GM18873 (cell line): Measurements from ENCODE around the gene ACTMAP.

ENCODE experiments used
- ATAC-seq: cut with Tn5 transposase; IDR thresholded peaks from one replicate; pipeline ENCODE4 v1.9.1; 2021; ENCODE audit warnings: mild to moderate bottlenecking, moderate library complexity, moderate number of reproducible peaks; ENCODE audit not compliant: unreplicated experiment, low FRiP score

The ACTMAP gene

DNA sequence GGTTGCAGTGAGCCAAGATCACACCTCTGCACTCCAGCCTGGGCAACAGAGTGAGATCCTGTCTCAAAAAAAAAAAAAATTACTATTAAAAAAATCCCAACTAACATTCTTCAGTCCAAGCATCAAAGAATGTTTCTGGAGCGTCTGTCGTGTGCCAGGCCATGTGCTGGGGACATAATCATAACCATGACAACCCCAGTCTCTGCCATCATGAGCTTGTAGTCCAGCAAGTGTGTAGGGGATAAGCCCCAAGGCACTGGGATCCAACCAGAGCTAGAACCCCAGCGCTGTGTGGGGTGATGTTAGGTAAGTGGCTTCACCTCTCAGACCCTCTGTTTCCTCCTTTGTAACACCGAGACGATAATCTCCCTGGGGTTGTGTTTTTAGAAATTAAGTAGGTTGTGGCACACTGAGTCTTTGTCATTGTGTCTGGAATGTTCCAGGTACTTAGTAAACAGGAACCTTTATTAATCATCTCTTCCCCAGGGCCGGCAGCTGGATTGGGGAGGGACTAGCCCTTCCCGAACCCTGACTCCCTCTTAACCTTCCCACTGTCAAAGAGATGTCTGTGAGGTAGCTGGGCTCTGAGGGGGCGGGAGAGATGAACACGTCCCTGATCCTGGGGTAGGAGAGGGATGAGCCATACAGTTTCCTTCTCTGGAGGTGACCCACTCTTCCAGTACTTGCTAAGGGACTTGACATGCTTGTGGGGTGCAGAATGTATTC, 28.2 kb downstream of the ACTMAP start:
- ATAC-seq: no peak

DNA sequence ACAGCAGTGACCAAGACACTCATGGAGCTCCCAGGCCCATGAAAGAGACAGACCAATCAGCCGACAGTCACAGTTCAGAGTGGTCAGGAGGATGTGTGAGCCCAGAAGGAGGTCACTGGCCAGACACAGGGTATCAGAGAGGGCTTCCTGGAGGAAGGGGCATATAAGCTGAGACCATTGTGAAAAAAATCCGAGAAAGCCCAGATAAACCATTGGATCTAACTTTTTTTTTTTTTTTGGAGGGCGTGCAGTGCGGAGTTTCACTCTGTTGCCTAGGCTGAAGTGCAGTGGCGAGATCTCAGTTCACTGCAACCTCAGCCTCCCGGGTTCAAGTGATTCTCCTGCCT, 29.2 kb downstream of the ACTMAP start:
- no peak for ATAC-seq

DNA sequence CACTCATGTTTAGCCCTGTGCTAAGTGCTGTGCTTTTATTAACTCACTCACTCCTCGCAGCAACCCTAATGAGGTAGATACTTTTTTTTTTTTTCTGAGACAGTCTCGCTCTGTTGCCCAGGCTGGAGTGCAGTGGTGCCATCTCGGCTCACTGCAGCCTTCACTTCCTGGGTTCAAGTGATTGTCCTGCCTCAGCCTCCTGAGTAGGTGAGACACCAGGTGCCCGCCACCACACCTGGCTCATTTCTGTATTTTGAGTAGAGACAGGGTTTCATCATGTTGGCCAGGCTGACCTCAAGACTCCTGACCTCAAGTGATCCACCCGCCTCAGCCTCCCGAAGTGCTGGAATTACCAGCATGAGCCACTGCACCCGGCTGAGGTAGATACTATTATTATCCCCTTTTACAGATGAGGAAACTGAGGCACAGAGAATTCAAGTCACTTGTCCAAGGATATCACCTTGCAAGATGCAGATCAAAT, 30.8 kb downstream of the ACTMAP start:
- no peak for ATAC-seq

DNA sequence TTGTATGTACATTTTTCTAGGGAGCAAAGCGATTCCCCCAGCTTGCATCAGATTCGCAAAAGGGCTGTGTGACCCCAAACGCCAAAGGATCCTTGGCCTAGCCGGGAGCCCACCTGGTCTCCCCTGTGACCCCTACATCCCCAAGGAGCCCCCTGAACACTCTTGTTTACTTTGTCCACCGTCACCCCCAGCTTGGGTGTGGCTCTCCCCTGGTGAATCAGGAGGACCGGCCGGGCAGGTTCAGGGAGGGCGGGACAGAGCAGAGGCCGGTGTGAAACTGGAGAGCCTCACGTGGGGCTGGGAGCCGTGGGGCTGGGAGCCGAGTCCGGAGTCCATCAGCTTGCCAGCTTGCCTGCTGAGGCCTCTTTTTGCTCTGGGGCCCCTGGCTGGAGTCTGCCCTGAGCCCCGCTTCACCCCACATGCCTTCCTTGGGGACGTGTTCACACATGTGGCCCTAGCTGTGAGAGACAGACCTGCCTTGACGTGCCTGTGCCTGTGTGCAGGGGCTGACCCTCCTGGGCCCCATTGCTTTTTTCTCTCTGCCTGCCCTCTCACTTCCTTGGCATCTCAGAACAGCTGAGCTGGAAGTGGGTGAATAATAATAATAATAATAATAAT, 31.4 kb downstream of the ACTMAP start:
- ATAC-seq: no peak

DNA sequence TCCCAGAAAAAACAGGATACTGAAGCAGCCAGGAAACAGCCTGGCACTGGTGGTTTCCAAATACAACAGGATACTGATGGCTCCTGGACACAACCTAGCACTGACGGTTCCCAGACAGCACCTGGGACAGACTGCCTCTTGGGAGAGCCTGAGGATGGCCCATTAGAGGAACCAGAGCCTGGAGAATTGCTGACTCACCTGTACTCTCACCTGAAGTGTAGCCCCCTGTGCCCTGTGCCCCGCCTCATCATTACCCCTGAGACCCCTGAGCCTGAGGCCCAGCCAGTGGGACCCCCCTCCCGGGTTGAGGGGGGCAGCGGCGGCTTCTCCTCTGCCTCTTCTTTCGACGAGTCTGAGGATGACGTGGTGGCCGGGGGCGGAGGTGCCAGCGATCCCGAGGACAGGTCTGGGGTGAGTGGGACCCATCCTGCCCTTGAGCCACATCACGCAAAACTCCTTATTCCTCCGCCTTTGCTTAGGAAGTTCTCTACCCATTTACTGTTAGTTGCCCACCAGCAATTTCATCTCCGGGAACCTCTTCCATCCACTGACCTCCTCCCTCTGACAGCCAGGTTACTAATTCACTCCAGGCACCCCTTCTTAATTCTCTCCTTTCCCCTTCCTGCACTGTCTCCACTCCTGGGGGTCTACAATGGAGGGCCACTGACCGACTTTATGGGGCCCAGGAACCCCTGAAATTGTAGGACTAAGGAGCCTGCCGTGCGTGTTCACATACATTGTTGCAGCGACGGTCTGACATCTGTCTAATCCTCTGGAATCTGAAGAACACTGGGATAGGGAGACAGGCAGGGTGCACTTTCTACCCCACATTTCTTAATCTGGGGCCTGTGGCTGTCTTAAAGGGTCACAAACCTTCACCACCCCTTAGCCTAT, 32.1 kb downstream of the ACTMAP start:
- ATAC-seq: no peak

DNA sequence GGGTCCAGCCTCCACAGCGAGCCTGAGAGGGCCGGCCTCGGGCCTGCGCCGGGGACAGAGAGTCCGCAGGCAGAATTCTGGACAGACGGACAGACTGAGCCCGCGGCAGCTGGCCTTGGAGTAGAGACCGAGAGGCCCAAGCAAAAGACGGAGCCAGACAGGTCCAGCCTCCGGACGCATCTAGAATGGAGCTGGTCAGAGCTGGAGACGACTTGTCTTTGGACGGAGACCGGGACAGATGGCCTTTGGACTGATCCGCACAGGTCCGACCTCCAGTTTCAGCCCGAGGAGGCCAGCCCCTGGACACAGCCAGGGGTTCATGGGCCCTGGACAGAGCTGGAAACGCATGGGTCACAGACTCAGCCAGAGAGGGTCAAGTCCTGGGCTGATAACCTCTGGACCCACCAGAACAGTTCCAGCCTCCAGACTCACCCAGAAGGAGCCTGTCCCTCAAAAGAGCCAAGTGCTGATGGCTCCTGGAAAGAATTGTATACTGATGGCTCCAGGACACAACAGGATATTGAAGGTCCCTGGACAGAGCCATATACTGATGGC, 32.9 kb downstream of the ACTMAP start:
- no peak for ATAC-seq

DNA sequence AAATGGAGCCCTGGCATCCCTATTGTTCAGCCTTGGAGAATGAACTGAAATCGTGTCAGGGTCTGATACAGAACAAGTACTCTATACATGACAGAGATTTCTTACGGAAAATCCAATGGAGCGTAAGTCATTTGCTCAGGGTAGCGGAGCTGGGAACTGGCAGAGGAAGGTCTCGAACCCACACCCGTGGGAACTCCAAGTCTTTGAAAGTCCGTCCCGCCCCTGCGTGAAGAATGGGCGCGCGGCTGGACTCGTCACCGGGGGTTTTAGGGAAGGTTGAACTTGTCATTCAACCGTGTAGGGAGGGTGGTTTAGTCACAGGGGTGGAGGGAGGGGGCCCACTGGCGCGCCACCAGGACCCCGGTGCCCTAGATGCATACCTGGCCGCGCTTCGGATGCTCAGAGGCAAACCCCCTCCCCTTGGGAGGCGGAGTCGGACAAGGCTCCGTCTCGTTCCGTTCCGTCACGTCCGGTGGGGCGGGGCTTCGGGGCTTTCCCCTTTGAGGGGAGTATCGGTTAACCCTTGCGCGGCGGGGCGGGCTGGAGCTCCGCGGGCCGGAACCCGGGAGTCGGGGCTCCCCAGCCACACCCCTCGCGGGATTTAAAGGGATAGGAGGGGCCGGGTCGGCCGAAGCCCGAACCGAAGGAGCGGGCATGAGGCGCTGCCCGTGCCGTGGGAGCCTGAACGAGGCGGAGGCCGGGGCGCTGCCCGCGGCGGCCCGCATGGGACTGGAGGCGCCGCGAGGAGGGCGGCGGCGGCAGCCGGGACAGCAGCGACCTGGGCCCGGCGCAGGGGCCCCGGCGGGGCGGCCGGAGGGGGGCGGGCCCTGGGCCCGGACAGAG, 33.6 kb downstream of the ACTMAP start, which contains the start of the genes COQ8B and ITPKC:
Gene COQ8B, minus strand, starts transcription at position 405 of the 843 bp plus-strand sequence. CDS start 2,254 bp downstream, outside the sequence.
Gene ITPKC, plus strand, starts transcription at position 631 of the 843 bp plus-strand sequence. Its CDS starts 24 bp downstream, at position 655.
- peak; percentile 72 for ATAC-seq

DNA sequence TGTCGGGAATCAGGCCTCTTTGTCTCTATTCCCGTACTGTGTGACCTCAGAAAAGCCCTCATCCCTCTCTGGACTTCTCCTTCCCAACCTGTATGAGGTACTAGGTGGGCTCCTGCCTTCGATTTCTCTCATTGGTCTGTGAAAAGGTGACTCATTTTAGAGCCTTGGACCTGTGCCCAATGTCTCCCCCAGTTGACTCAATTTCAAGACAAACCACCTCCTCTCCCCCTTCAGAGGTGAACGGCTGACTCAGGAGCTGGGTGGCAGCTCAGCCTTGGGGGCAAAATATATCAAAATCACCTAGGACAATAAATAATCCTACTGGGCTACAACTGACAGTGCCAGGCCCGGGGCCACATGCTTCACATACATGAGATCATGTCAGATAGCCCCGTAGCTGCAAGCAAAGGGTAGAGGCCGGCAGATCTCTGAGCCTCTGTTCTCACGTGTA, 34.2 kb downstream of the ACTMAP start:
- no peak for ATAC-seq

DNA sequence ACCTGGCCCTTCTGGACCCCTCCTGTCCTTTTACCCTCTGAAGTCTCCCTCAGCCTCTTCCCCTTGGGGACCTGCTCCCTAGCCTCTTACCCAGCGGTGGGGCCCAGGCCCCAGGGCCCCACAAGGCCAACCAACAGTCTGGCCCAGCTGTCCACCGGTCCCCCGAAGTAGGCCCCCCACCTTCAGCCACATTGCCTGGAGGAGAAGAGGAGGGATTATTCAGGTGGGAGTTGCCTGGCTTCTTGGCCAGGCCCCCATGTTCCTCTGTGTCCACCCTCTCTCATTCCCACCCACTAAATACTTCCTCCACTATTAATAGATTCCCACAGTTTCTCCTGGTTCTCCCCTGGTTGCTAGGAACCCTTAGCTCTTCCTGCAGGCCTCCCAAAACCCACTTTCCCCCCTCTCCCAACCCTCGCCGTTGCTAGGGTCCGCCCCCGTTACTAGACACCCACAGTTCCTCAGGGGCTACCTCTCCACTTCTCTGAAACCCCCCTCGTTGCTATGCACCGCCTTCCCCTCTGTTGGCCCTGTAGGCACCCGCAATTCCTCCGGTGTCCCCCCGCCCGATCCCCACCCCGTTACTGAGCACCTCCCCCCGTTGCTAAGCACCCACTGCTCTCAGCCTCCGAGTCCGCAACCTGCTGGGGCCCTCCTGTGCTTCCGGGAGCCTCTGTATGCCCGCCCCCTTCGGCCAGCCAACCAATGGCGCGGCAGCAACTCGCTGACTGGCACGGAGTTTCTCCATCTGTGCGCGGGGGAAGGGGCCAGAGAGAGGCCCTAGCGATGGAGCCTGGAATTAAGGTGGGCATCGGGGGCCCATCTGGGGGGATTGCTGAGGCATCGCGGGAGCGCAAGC, 35.6 kb downstream of the ACTMAP start:
- peak; percentile 48 for ATAC-seq

DNA sequence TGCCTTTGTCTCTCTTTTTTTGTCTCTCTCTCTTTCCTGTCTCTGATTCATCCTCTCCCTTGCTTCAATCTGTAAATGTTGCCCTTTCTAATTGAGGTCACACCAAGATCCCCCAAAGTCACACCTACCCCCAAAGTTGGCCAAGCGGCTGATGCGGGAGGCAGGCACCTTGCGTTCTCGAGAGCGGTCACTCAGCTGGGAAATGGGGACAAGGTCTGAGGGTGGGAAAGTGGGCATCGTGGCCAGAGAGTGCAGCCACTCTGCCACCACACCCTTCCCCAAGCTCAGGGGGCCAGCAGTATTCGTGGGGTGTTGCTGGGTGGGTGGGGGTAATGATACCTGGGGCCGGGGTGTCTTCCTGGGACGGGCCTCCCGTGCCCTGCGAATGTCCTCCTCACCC, 36.3 kb downstream of the ACTMAP start:
- ATAC-seq: no peak

DNA sequence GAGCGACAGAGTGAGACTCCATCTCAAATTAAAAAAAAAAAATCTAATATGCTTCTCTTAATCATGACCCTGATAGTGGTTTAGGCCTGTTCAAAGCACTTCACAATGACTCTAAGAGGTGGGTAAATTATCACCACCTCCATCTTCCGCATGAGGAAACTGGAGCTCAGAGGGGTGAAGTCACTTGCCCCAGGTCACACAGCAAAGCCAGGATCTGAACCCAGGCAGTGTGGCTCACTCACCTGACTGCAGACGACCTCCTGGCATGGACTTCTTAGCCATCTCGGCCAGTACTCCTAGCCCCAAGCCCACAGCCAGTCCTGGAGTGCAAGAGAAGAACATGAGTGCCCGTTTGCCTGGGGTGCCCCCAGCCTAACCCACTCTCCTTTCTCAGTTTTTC, 40.5 kb downstream of the ACTMAP start:
- ATAC-seq: no peak

DNA sequence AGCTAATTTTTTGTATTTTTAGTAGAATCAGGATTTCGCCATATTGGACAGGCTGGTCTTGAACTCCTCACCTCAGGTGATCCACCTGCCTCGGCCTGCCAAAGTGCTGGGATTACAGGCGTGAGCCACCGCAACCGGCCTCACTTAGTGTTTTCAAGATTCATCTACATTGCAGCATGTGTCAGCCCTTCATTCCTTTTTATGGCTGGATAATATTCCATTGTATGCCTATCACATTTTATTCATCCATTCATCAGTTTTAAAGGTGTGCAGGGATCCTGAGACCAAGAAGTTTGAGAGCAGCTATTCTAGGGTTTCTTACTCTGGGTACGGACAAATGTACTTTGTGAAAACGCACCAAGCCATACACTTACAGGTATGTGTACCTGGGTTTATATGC, 42.7 kb downstream of the ACTMAP start:
- ATAC-seq: no peak

DNA sequence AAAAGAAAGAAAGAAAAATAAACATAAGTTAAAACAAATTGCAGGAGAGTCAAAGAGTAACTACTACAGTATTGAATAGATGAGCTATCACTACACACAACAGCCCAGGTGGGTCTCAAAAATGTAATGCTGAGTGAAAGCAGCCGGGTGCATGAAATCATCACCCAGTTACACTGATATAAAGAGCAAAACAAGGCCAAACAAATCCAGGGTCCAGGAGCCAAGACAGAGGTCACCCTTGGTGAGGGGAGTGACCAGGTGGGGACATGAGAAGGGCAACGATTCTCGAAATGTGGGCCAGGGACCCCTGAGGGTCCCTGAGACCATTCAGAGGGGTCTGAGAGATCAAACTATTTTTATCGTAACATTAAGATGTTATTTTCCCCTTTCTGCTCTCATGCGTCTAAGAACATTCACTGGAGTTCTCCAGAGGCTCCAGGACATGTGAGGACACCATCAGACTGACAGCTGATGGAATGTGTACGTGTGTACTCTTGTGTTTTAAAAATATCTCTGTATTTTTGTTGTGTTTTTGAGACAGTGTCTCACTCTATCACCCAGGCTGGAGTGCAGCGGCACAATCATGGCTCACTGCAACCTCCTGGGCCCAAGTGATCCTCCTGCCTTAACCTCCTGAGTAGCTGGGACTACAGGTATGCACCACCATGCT, 44.2 kb downstream of the ACTMAP start:
- ATAC-seq: no peak

DNA sequence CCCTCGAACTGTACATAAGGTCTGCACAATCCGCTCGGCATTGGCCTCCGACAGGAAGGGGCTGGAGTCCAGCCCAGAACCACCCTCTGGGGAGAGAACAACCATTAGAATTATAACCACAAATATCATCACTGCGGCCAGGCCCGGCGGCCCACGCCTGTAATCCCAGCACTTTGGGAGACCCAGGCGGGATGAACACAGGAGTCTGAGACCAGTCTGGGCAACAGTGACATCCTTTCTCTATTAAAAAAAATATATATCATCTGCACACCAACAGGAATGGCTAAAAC, 45.0 kb downstream of the ACTMAP start:
- ATAC-seq: no peak

DNA sequence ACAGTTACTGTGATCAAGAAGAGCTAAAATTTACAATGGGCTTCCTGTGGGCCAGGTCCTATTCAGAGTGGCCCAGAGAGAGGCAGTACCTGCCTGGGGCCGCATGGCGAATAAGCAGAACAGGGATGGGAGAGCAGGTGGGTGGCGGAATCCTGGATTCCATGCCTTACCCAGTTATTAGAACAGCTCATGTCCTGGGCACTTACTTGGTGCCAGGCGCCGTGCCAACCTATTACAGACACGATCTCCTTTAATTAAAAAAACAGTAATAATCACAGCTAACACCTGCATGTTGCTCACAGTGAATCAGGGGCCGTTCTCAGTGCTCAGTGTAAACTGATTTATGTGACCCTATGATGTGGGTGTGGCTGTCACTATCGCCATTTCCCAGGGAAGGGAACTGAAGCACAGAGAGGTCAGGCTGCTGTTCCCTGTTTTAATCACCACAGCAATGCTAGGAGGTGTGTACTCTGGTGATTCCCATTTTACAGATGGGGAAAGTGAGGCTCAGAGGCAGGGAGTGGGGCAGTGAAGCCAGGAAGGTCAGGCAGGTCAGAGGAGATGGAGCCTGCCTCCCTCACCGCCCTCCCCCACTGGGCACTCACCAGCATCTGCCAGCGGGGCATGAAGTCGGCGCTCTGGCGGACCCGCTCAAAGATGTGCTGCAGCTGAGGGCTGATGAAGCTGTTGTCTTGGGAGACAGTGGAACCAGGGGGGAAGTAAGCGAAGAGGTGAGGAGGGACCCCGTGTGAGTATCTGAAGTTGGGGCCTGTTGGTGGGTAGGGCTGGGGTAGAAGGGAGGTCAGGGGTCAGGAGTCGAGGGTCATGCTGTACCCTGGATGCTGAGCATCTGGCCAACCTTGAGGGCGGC, 45.6 kb downstream of the ACTMAP start:
- ATAC-seq: no peak

DNA sequence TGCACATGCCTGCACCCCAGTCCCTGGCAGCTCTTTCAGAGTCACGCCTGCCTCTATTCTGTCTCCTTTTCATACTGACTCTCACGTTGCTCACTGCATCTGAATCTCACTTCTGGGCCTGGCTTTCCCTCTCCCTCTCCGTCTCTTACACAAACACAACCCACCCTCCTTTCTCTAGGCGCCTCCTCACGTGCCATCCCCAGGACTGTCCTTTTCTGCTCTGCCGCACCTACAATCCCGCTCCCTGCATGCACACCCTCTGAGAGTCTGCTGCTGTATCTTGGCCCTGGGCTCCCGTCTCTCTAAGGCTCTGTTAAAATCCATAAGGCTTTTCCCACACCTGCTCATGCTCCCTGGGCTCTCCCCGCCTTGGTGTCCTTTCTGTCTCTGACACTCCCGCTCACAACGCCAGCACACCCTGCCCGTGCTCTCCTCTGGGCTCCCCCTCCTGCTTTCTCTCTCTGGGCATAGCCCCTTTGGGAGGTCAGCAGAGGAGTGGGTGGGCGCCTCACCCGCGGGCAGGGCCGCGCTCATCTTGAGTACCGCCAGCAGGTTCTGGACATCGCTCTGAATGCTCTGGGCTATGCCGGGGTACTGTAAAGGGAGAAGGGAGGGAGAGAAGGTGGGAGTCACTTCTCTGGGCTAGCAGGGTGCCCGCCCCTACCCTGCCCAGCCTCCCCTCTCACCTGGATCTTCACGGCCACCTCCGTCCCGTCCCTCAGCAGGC, 47.1 kb downstream of the ACTMAP start:
- ATAC-seq: no peak
